ENCODE results near the gene SSBP4. TPM values are rescaled to one million over a fixed set of nuclear protein-coding genes. Genes with fewer than 3 reads are reported as not detected.

The SSBP4 gene
- total and polyA plus RNA-seq, 9 of the 15 experiments (the other 6 are each of a cell fraction or from before 2014, with no cell fraction given): 1.1 to 189 (median 39.0) TPM

- no peak for FAIRE-seq
- H3K27ac ChIP-seq (ENCODE audit: extremely low read depth, low read depth, low read length): no peak overlapping the region
- peaks cover 28 to 51% of the 10 kb centered on the region in 2 experiments for H3K4me1 ChIP-seq (replicated peaks in 1 of 2; ENCODE audit: control insufficient read depth in 2 of 2, insufficient read depth in 2 of 2, low read length in 2 of 2)
- ChIA-PET CTCF (ENCODE audit: low intra/inter-chr PET ratio) (no interaction called here), POLR2A (interaction anchor here (0.5 to 1.0 kb wide), 3 partner anchors 10 to 31 kb away, joined by 3 read pairs; no protein-coding TSS in a partner anchor)
- in situ Hi-C loops (cut with MboI) (no loop called here), intact Hi-C loops (cut with micrococcal nuclease) (loop anchor here (5.0 kb wide), 1 partner anchor 117 kb away; no protein-coding TSS in a partner anchor)
- no peak for DNase-seq (ENCODE audit: extremely low read depth in 1 of 4, low spot score in 3 of 4)
- ATAC-seq: no peak
- no TSS peak for BruUV-seq (replicated peaks)
- no peak overlapping the region for H3K4me2 ChIP-seq (ENCODE audit: insufficient read depth, low read length)
- H4K20me1 ChIP-seq (replicated peaks; ENCODE audit: control insufficient read depth, insufficient read depth, low read length): peaks cover 42% of the 10 kb centered on the region
- no peaks in the 10 kb centered on the region for H3K27me3 ChIP-seq (ENCODE audit: control insufficient read depth in 2 of 2, insufficient read depth in 2 of 2, low read length in 2 of 2)
- WGBS (ENCODE audit: insufficient coverage, low coverage, missing lambda C conversion rate): 76% methylated on average over 5 of the region's 5 CpGs
- no peak overlapping the region for H2AFZ ChIP-seq (ENCODE audit: low read depth, low read length)
- no peak for TF ChIP-seq ZNF41 (CRISPR knock-in tag; conservative IDR thresholded peaks at IDR 0.05)
- TF ChIP-seq ADNP (tag; IDR thresholded peaks at IDR 0.05): no peak
- no peak for TF ChIP-seq HDGF (IDR thresholded peaks at IDR 0.05)
- peak; percentile 35 for TF ChIP-seq ZFP36 (IDR thresholded peaks at IDR 0.05; ENCODE audit: low read depth, low read length, partially characterized antibody)
- TF ChIP-seq EGR1 (conservative IDR thresholded peaks at IDR 0.05): 0 out of 2 replicates have a peak, but pooled peaks have one; percentile 6
- TF ChIP-seq DEAF1 (CRISPR knock-in tag; IDR thresholded peaks at IDR 0.05): no peak
- TF ChIP-seq NR0B1 (IDR thresholded peaks at IDR 0.05; ENCODE audit: partially characterized antibody): no peak
- H3K36me3 ChIP-seq (ENCODE audit: control insufficient read depth, insufficient read depth, low read length): peaks cover 24% of the 10 kb centered on the region; the same call in 2 of the 3 replicates
- peaks cover 70% of the 10 kb centered on the region for H3K79me2 ChIP-seq (ENCODE audit: control insufficient read depth, insufficient read depth, low read length)
- H3K9me1 ChIP-seq (ENCODE audit: control insufficient read depth, insufficient read depth, low read length): peaks cover 9% of the 10 kb centered on the region
- no peaks in the 10 kb centered on the region for H3K9me3 ChIP-seq (replicated peaks; ENCODE audit: control insufficient read depth, insufficient read depth, low read depth, low read length)
- no peak overlapping the region for H3K9ac ChIP-seq (ENCODE audit: insufficient read depth in 1 of 2, low read depth in 2 of 2, low read length in 2 of 2)
- no peak overlapping the region for H3K4me3 ChIP-seq
Observed at GRCh38 chr19:18475004-18475453, 55.8 kb downstream of the SSBP4 start.

All from K562 (cell line).